Activated T-helper 2 cell treated with anti-CD3 and anti-CD28 coated beads, Interferon-gamma antibody, Interleukin-2, Interleukin-4, amounts not matched to agents 10 μg/mL and 5 μg/mL and 100 μg/mL, durations not matched to agents 14 hours and 24 hours and 36 hours (primary cell): ENCODE data around the gene PPP2R5B. TPM values are rescaled to one million over a fixed set of nuclear protein-coding genes. Genes with fewer than 3 reads are reported as not detected.

Source experiments
- DNase-seq: peaks from one replicate; pipeline ENCODE4 v3.0.0; 2021; ENCODE audit warnings: low spot score
- H3K27ac Mint-ChIP-seq: one replicate; pipeline ENCODE4 v1.8.0; 2021; ENCODE audit warnings: mixed read lengths
- H3K27me3 Mint-ChIP-seq: one replicate; pipeline ENCODE4 v1.8.0; 2021; ENCODE audit warnings: low read depth, mixed read lengths
- H3K36me3 Mint-ChIP-seq: one replicate; pipeline ENCODE4 v1.8.0; 2021; ENCODE audit warnings: low read depth, mixed read lengths
- H3K4me1 Mint-ChIP-seq: one replicate; pipeline ENCODE4 v1.8.0; 2021; ENCODE audit warnings: low read depth, mixed read lengths
- H3K4me3 Mint-ChIP-seq: one replicate; pipeline ENCODE4 v1.8.0; 2021; ENCODE audit warnings: low read depth, mild to moderate bottlenecking, moderate library complexity, mixed read lengths
- H3K9me3 Mint-ChIP-seq: one replicate; pipeline ENCODE4 v1.8.0; 2021; ENCODE audit warnings: mixed read lengths
- intact Hi-C: fragments of 100-400 bp; cut with micrococcal nuclease; formaldehyde crosslinking; loops from one replicate; pipeline ENCODE4 v1.15.1; 2023
- total RNA-seq: library from RNA; stranded (reverse); gene quantifications from 2 replicates; pipeline ENCODE4 v1.2.3, GENCODE V29; 2022

The PPP2R5B gene
- total RNA-seq, 1 donor from 2014 or later: 13.6 TPM

DNA sequence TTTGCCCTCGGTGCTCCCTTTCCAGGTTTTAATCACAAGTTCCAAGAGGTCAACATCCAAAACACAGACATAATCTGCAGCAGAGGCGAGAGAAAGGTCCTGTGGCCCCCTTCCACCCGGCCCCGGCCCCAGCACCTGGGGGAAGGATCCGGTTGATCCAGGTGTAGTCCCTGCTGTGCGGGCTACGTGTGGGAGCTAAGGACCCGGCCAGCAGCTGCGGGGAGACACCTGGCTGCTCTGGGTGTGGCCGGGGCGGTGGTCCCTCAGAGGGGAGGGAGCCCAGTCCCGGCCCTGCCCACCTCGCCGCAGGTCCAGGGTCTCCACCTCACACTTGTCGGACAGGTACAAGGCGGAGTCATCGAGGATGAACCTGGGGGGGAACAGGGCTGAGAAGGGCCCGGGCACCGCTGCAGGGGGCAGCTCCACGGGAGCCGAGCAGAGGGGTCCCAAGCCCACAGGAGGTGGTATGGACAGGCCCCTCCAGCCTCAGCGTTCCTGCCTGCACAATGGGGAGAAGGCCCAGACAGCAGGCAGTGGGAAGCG, 21.1 kb upstream of the PPP2R5B start:
- intact Hi-C loops: no loop called here
- no peaks in the 10 kb centered on the region for H3K9me3 Mint-ChIP-seq
- no peak overlapping the region for H3K4me3 Mint-ChIP-seq
- peaks cover 4% of the 10 kb centered on the region for H3K4me1 Mint-ChIP-seq
- DNase-seq: no peak
- no peak overlapping the region for H3K27ac Mint-ChIP-seq
- H3K27me3 Mint-ChIP-seq: no peaks in the 10 kb centered on the region
- H3K36me3 Mint-ChIP-seq: peaks cover 34% of the 10 kb centered on the region

DNA sequence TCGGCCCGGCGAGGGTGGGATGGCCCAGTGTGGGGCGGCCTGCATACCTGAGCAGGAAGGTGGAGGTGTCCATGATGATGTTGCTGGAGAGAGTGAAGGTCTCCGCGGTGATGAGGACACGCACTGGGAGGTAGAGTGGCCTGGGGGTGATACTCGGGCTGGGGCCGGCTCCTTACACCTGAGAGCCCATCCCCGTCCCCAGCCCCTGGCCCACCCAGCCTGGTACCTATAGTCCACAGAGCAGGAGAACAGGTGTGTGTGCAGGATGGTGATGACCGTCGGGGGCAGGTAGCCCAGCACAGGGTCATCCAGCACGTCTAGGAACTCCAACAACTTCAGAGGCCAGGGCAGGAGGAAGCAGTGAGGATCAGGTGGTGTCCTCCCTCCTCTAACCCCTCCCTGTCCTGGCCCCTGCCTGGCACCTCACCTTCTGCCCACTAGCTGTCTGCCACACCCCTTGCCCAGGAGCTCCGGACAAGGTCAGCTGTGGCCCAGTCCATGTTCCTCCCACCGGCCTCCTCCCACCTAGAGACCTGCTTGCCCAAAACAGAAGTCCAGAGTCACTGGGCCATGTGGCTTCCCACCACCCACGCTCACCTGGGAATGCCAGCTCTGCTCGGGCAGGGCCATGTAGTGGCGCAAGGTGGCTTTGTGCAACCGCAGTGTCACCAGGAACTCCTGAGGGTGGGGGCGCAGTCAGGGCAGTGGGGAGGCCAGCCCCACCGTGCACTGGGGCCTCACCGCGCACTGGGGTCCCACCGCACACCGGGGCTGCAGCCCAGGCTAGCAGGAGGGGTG, 18.8 kb upstream of the PPP2R5B start:
- no peak for DNase-seq
- Mint-ChIP-seq H3K9me3 (no peaks in the 10 kb centered on the region), H3K27ac (no peak overlapping the region), H3K27me3 (no peaks in the 10 kb centered on the region), H3K4me1 (no peaks in the 10 kb centered on the region), H3K4me3 (no peak overlapping the region), H3K36me3 (peaks cover 21% of the 10 kb centered on the region)
- intact Hi-C loops: no loop called here

GRCh38 chr11:64906314-64906635, 18.2 kb upstream of the PPP2R5B start:
- H3K36me3 Mint-ChIP-seq: peaks cover 25% of the 10 kb centered on the region
- intact Hi-C loops: no loop called here
- no peak overlapping the region for H3K27ac Mint-ChIP-seq
- no peaks in the 10 kb centered on the region for H3K9me3 Mint-ChIP-seq
- H3K27me3 Mint-ChIP-seq: no peaks in the 10 kb centered on the region
- DNase-seq: no peak
- no peak overlapping the region for H3K4me3 Mint-ChIP-seq
- H3K4me1 Mint-ChIP-seq: no peaks in the 10 kb centered on the region

DNA sequence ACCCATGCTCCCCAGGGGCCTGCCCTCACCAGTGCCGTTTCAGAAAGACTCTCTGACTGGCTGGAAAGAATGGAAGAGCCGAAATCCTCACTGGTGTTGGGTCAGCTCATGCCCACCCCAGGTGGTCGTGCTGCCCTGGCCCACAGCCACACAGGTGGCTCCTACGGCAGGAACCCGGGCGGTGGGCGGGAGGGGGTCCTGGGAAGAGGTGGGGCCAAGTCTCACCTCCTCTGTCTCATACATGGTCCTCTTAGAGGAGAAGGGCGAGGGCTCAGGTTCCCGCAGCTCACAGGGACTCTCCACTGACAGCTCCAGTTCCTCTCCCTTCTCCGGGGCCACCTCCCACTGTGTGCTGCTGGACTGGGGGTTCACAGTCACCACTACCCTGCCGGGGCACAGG, 15.7 kb upstream of the PPP2R5B start:
- no peaks in the 10 kb centered on the region for H3K9me3 Mint-ChIP-seq
- DNase-seq: no peak
- H3K4me1 Mint-ChIP-seq: no peaks in the 10 kb centered on the region
- peaks cover 31% of the 10 kb centered on the region for H3K36me3 Mint-ChIP-seq
- H3K27ac Mint-ChIP-seq: no peak overlapping the region
- intact Hi-C loops: no loop called here
- H3K4me3 Mint-ChIP-seq: no peak overlapping the region
- H3K27me3 Mint-ChIP-seq: no peaks in the 10 kb centered on the region

GRCh38 chr11:64909653-64910343, 14.7 kb upstream of the PPP2R5B start:
- DNase-seq: no peak
- Mint-ChIP-seq H3K27ac (no peak overlapping the region), H3K9me3 (no peaks in the 10 kb centered on the region), H3K27me3 (no peaks in the 10 kb centered on the region), H3K36me3 (peaks cover 34% of the 10 kb centered on the region), H3K4me3 (no peak overlapping the region), H3K4me1 (no peaks in the 10 kb centered on the region)
- intact Hi-C loops: loop anchor here (10.0 kb wide), 2 partner anchors 135 to 205 kb away; partner anchors contain the start of genes SF1, TM7SF2 and ZNHIT2

- intact Hi-C loops: loop anchor here (10.0 kb wide), 2 partner anchors 136 to 204 kb away; partner anchors contain the start of genes SF1, TM7SF2 and ZNHIT2
- no peak overlapping the region for H3K4me3 Mint-ChIP-seq
- H3K4me1 Mint-ChIP-seq: peaks cover under 1% of the 10 kb centered on the region
- H3K9me3 Mint-ChIP-seq: no peaks in the 10 kb centered on the region
- no peak for DNase-seq
- H3K27me3 Mint-ChIP-seq: no peaks in the 10 kb centered on the region
- peak overlapping the region; percentile 52 for H3K27ac Mint-ChIP-seq
- H3K36me3 Mint-ChIP-seq: peaks cover 29% of the 10 kb centered on the region
These were observed 13.9 kb upstream of the PPP2R5B start for GRCh38 chr11:64910451-64911093.

DNA sequence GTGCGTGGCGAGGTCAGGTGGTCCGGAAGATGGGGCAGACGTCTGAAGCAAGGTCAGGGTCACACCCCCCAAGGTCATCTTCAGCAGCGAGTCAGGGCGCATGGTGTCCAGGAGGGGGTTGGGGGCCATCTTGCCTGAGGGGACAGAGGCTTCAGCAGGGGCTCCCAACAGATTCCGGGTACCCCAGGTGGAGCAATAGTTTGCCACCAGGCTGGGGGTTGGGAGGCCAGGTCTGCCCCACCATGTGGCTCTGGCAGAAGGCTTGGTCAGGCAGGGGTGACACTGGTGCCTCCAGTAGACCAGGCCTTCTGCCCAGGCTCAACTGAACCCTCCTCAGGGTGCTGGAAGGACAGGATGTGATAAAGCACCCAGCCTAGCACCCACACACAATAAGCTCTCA, 13.3 kb upstream of the PPP2R5B start:
- peak overlapping the region; percentile 3 for H3K27ac Mint-ChIP-seq
- DNase-seq: no peak
- H3K4me1 Mint-ChIP-seq: peaks cover 6% of the 10 kb centered on the region
- H3K36me3 Mint-ChIP-seq: peaks cover 29% of the 10 kb centered on the region
- H3K9me3 Mint-ChIP-seq: no peaks in the 10 kb centered on the region
- intact Hi-C loops: loop anchor here (10.0 kb wide), 2 partner anchors 136 to 204 kb away; partner anchors contain the start of genes SF1, TM7SF2 and ZNHIT2
- H3K27me3 Mint-ChIP-seq: no peaks in the 10 kb centered on the region
- H3K4me3 Mint-ChIP-seq: no peak overlapping the region

GRCh38 chr11:64911689-64912088, 12.8 kb upstream of the PPP2R5B start:
- H3K27me3 Mint-ChIP-seq: no peaks in the 10 kb centered on the region
- no peak for DNase-seq
- intact Hi-C loops: loop anchor here (10.0 kb wide), 2 partner anchors 137 to 203 kb away; partner anchors contain the start of genes SF1, TM7SF2 and ZNHIT2
- H3K36me3 Mint-ChIP-seq: peaks cover 29% of the 10 kb centered on the region
- peaks cover 11% of the 10 kb centered on the region for H3K4me1 Mint-ChIP-seq
- no peaks in the 10 kb centered on the region for H3K9me3 Mint-ChIP-seq
- no peak overlapping the region for H3K4me3 Mint-ChIP-seq
- peak overlapping the region; percentile 3 for H3K27ac Mint-ChIP-seq

GRCh38 chr11:64913171-64913727, 11.2 kb upstream of the PPP2R5B start:
- Mint-ChIP-seq H3K36me3 (peaks cover 24% of the 10 kb centered on the region), H3K9me3 (no peaks in the 10 kb centered on the region), H3K27ac (no peak overlapping the region), H3K27me3 (no peaks in the 10 kb centered on the region), H3K4me1 (peaks cover 20% of the 10 kb centered on the region), H3K4me3 (no peak overlapping the region)
- intact Hi-C loops: loop anchor here (10.0 kb wide), 2 partner anchors 138 to 202 kb away; partner anchors contain the start of genes SF1, TM7SF2 and ZNHIT2
- no peak for DNase-seq

DNA sequence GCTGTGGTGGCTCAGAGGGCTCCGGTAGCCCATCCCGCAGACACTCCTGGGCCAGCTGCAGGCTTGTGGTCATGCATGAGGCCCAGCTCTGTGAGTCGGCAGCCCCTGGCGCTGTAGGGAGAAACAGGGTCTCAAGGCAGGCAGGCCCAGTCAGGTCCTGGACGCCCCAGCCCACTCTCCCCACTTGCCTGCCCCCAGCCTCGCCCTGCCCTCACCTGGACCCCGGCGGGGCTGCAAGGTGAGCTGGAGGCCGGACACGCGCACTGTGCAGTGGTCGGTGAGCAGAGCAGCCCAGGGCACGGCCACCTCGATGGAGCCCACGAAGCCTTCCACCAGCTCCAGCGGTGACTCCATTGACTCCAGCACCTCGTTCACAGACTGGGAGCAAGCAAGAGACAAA, 10.4 kb upstream of the PPP2R5B start:
- Mint-ChIP-seq H3K4me1 (peaks cover 21% of the 10 kb centered on the region), H3K9me3 (no peaks in the 10 kb centered on the region), H3K36me3 (peaks cover 24% of the 10 kb centered on the region), H3K4me3 (peak overlapping the region; percentile 41), H3K27ac (peak overlapping the region; percentile 30), H3K27me3 (no peaks in the 10 kb centered on the region)
- intact Hi-C loops: loop anchor here (10.0 kb wide), 2 partner anchors 139 to 201 kb away; partner anchors contain the start of genes SF1, TM7SF2 and ZNHIT2
- DNase-seq: no peak

DNA sequence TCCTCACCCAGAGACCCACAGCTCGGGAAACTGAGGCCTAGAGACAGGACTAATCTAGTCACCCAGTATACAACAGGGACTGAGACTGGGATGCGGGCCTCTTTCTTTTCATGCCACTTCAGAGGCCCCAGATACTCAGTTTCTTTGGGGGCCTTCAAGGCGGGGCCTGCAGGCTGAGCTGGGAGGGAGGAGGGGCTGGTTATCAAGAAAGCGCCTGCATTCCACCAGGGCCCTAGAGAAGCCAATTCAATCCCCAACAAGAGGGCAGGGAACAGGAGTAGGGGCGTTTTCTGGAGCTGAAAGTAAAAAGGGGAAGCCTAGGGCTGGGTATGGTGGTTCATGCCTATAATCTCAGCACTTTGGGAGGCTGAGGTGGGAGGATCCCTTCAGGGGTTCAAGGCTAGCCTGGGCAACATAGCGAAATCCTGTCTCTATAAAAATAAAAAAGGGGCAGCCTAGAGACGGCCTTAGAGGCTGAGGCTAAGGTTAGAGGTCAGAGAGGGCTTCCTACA, 9.1 kb upstream of the PPP2R5B start:
- Mint-ChIP-seq H3K4me1 (peaks cover 21% of the 10 kb centered on the region), H3K9me3 (no peaks in the 10 kb centered on the region), H3K36me3 (peaks cover 24% of the 10 kb centered on the region), H3K27me3 (no peaks in the 10 kb centered on the region), H3K4me3 (peak overlapping the region; percentile 89), H3K27ac (peak overlapping the region; percentile 92)
- DNase-seq: no peak
- intact Hi-C loops: loop anchor here (10.0 kb wide), 2 partner anchors 141 to 199 kb away; partner anchors contain the start of genes SF1, TM7SF2 and ZNHIT2
